ENCODE measurements around the gene PKD2. TPM values are rescaled to one million over a fixed set of nuclear protein-coding genes. Genes with fewer than 3 reads are reported as not detected.

The PKD2 gene
- total and polyA plus RNA-seq, 2 of the 13 experiments (the other 11 are each of a cell fraction or from before 2014, with no cell fraction given): 5.6 to 9.1 TPM

DNA sequence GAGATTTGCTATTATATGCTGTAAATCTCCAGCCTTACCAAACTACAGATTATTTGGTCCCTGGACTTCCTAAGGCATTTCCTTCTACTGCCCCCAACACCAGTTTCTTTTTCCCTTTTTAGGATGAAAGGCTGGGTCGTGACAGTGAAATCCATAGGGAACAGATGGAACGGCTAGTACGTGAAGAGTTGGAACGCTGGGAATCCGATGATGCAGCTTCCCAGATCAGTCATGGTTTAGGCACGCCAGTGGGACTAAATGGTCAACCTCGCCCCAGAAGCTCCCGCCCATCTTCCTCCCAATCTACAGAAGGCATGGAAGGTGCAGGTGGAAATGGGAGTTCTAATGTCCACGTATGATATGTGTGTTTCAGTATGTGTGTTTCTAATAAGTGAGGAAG lies 67.9 kb downstream of the PKD2 start:
- DNase-seq (ENCODE audit: low spot score) (no peak), ATAC-seq (no peak), FAIRE-seq (no peak)
- 98% methylated on average over 9 of the region's 9 CpGs for WGBS (ENCODE audit: low lambda C conversion rate)
- Histone ChIP-seq H3K4me1 (ENCODE audit: insufficient read depth, low read length) (no peaks in the 10 kb centered on the region; the same call in 1 of the 2 replicates), H3K79me2 (ENCODE audit: insufficient read depth, low read length) (no peaks in the 10 kb centered on the region), H3K9ac (ENCODE audit: insufficient read depth, low read depth, low read length) (no peak overlapping the region), H3K27me3 (ENCODE audit: control insufficient read depth in 1 of 2, insufficient read depth in 2 of 2, low read length in 2 of 2) (no peaks in the 10 kb centered on the region), H3K4me3 (replicated peaks in 1 of 3; ENCODE audit: insufficient read depth in 1 of 3, low read depth in 2 of 3, low read length in 3 of 3) (no peak overlapping the region), H2AFZ (ENCODE audit: low read length) (no peak overlapping the region), H3K9me3 (ENCODE audit: low read length) (no peaks in the 10 kb centered on the region), H3K4me2 (ENCODE audit: low read depth, low read length) (no peak overlapping the region), H3K36me3 (replicated peaks in 1 of 2; ENCODE audit: control insufficient read depth in 1 of 2, insufficient read depth in 2 of 2, low read length in 2 of 2) (peaks cover 2 to 28% of the 10 kb centered on the region in 2 experiments), H3K27ac (ENCODE audit: extremely low read length, insufficient read depth, low read length) (no peak overlapping the region), H4K20me1 (ENCODE audit: insufficient read depth, low read length) (no peaks in the 10 kb centered on the region)
- BruUV-seq (replicated peaks): no TSS peak
- intact Hi-C loops (cut with micrococcal nuclease; ENCODE audit: unreplicated experiment) (no loop called here), in situ Hi-C loops (cut with HindIII; ENCODE audit: extremely low pct_ligation_motif_present, low pct_unique_long_range_greater_than_20kb) (no loop called here)
- TF ChIP-seq, protein P1, sequence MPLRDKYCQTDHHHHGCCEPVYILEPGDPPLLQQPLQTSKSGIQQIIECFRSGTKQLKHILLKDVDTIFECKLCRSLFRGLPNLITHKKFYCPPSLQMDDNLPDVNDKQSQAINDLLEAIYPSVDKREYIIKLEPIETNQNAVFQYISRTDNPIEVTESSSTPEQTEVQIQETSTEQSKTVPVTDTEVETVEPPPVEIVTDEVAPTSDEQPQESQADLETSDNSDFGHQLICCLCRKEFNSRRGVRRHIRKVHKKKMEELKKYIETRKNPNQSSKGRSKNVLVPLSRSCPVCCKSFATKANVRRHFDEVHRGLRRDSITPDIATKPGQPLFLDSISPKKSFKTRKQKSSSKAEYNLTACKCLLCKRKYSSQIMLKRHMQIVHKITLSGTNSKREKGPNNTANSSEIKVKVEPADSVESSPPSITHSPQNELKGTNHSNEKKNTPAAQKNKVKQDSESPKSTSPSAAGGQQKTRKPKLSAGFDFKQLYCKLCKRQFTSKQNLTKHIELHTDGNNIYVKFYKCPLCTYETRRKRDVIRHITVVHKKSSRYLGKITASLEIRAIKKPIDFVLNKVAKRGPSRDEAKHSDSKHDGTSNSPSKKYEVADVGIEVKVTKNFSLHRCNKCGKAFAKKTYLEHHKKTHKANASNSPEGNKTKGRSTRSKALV (CRISPR knock-in tag; IDR thresholded peaks at IDR 0.05): no peak
- TF ChIP-seq HDAC1 (CRISPR knock-in tag; IDR thresholded peaks at IDR 0.05) (no peak), ZNF431 (CRISPR knock-in tag; IDR thresholded peaks at IDR 0.05; ENCODE audit: borderline replicate concordance, low read depth) (no peak), ZNF598 (CRISPR knock-in tag; IDR thresholded peaks at IDR 0.05; ENCODE audit: borderline replicate concordance) (no peak), NCOA5 (CRISPR knock-in tag; IDR thresholded peaks at IDR 0.05) (no peak), FOXA1 (IDR thresholded peaks at IDR 0.05) (no peak), FOXA1 (CRISPR knock-in tag; IDR thresholded peaks at IDR 0.05) (no peak), FOXO1 (CRISPR knock-in tag; IDR thresholded peaks at IDR 0.05) (no peak), ZNF782 (CRISPR knock-in tag; IDR thresholded peaks at IDR 0.05; ENCODE audit: borderline replicate concordance) (no peak), NR2F2 (IDR thresholded peaks at IDR 0.05; ENCODE audit: borderline replicate concordance, low read depth) (no peak), ZNF3 (CRISPR knock-in tag; IDR thresholded peaks at IDR 0.05) (no peak), FOXK2 (IDR thresholded peaks at IDR 0.05) (no peak), FOXP1 (IDR thresholded peaks at IDR 0.05) (no peak), FOXP1 (CRISPR knock-in tag; IDR thresholded peaks at IDR 0.05) (no peak), IKZF4 (CRISPR knock-in tag; IDR thresholded peaks at IDR 0.05; ENCODE audit: borderline replicate concordance, low read depth, not compliant biosample characterization) (no peak), ZNF230 (CRISPR knock-in tag; IDR thresholded peaks at IDR 0.05) (no peak), ZSCAN21 (CRISPR knock-in tag; IDR thresholded peaks at IDR 0.05; ENCODE audit: borderline replicate concordance) (no peak), GATAD2A (CRISPR knock-in tag; IDR thresholded peaks at IDR 0.05) (no peak)
- TF ChIP-seq, protein P2, sequence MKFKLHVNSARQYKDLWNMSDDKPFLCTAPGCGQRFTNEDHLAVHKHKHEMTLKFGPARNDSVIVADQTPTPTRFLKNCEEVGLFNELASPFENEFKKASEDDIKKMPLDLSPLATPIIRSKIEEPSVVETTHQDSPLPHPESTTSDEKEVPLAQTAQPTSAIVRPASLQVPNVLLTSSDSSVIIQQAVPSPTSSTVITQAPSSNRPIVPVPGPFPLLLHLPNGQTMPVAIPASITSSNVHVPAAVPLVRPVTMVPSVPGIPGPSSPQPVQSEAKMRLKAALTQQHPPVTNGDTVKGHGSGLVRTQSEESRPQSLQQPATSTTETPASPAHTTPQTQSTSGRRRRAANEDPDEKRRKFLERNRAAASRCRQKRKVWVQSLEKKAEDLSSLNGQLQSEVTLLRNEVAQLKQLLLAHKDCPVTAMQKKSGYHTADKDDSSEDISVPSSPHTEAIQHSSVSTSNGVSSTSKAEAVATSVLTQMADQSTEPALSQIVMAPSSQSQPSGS (CRISPR knock-in tag; IDR thresholded peaks at IDR 0.05): no peak
- TF ChIP-seq, protein P3, sequence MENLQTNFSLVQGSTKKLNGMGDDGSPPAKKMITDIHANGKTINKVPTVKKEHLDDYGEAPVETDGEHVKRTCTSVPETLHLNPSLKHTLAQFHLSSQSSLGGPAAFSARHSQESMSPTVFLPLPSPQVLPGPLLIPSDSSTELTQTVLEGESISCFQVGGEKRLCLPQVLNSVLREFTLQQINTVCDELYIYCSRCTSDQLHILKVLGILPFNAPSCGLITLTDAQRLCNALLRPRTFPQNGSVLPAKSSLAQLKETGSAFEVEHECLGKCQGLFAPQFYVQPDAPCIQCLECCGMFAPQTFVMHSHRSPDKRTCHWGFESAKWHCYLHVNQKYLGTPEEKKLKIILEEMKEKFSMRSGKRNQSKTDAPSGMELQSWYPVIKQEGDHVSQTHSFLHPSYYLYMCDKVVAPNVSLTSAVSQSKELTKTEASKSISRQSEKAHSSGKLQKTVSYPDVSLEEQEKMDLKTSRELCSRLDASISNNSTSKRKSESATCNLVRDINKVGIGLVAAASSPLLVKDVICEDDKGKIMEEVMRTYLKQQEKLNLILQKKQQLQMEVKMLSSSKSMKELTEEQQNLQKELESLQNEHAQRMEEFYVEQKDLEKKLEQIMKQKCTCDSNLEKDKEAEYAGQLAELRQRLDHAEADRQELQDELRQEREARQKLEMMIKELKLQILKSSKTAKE (CRISPR knock-in tag; IDR thresholded peaks at IDR 0.05; ENCODE audit: borderline replicate concordance): no peak
- ChIA-PET CTCF (ENCODE audit: low intra/inter-chr PET ratio, low total read pairs) (no interaction called here), POLR2A (no interaction called here)

Data from HepG2 (cell line).